PFSK-1 (cell line): ENCODE results near the gene BCL2L1.

ENCODE experiments used
- POLR2AphosphoS5 ChIP-seq: IDR thresholded peaks from 2 replicates; pipeline ENCODE4 v1.6.1; 2012; ENCODE audit warnings: low read depth, mild to moderate bottlenecking, control low read depth, low read length, moderate library complexity
- REST ChIP-seq, 2 experiments: IDR thresholded peaks; 2 replicates each; pipeline versions ENCODE4 v1.6.1 to v1.8.0; 2011 to 2012; ENCODE audit warnings: low read depth in 2 of 2, low read length in 2 of 2, control low read depth in 1 of 2, inconsistent platforms in 1 of 2, mild to moderate bottlenecking in 1 of 2, moderate library complexity in 1 of 2; ENCODE audit not compliant: insufficient read depth in 1 of 2

DNA sequence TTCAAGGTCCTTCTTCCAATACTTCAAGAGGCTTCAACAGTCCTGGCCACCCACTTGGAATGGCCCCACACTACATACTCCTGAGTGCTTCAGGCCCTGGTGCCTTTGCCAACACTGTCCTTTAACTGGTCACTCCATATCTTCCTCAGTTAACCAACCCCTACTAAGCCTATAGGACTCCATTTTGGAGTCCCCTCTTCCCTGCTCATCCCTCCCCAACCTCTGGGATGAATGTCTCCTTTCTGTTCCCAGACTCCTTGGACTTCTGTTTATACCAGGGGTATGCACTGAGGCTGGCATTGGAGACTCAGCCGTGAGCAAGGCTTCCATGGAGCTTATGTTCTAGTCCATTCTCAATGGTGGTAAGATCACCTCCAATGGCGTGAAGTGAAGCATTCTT lies 51.3 kb downstream of the BCL2L1 start:
- TF ChIP-seq REST (IDR thresholded peaks at IDR 0.05; ENCODE audit: insufficient read depth in 1 of 2, low read depth in 2 of 2, low read length in 2 of 2) (no peak), POLR2AphosphoS5 (no peak)
